IMR-90 (cell line): ENCODE measurements around the gene DNAJB8.

Source experiments
- BHLHE40 ChIP-seq: fragments of 150-350 bp; IDR thresholded peaks from 2 replicates; pipeline ENCODE4 v1.6.1; 2016; ENCODE audit warnings: mild to moderate bottlenecking, low read depth, low read length
- RAD21 ChIP-seq: IDR thresholded peaks from 2 replicates; pipeline ENCODE4 v1.6.1; 2012; ENCODE audit warnings: low read length, improper control_type of control experiment

GRCh38 chr3:128503751-128504532 lies 37.3 kb upstream of the DNAJB8 start:
- no peak for TF ChIP-seq BHLHE40
- no peak for TF ChIP-seq RAD21
